Neutrophil (primary cell): ENCODE results near the gene GTPBP4.
"Not testable (repeated sequence)": the region's sequence is repeated elsewhere in the genome, so short reads cannot be mapped to it uniquely, and the experiment has no call there.

Experiments
- H3K27ac ChIP-seq: fragments of 200-600 bp; sonication (generic); 2 replicates; pipeline ENCODE4 v1.5.1; 2016; ENCODE audit warnings: mild to moderate bottlenecking, moderate library complexity
- H3K27me3 ChIP-seq: fragments of 200-600 bp; sonication (generic); 2 replicates; pipeline ENCODE4 v1.6.0; 2016; ENCODE audit warnings: mild to moderate bottlenecking
- H3K36me3 ChIP-seq: fragments of 200-600 bp; sonication (generic); 2 replicates; pipeline ENCODE4 v1.5.1; 2017
- H3K4me1 ChIP-seq, 2 experiments: fragments of 200-600 bp in 1 of 2; sonication (generic) in 1 of 2; 1 replicate in 1 of 2; 2 replicates in 1 of 2; pipeline versions ENCODE4 v1.5.1 to v1.6.1; 2013 to 2016; ENCODE audit warnings: low read depth in 1 of 2, low read length in 1 of 2, mild to moderate bottlenecking in 1 of 2, moderate library complexity in 1 of 2; ENCODE audit not compliant: control insufficient read depth in 1 of 2, insufficient read depth in 1 of 2
- H3K4me3 ChIP-seq, 2 experiments: fragments of 200-600 bp in 1 of 2; sonication (generic) in 1 of 2; 1 replicate in 1 of 2; 2 replicates in 1 of 2; pipeline ENCODE4 v1.5.1; 2013 to 2016; ENCODE audit warnings: low read depth in 1 of 2, low read length in 1 of 2, mild to moderate bottlenecking in 1 of 2, moderate library complexity in 1 of 2
- H3K9me3 ChIP-seq: fragments of 200-600 bp; sonication (generic); 2 replicates; pipeline ENCODE4 v1.5.1; 2016
- TF ChIP-seq, protein P1 (sequence below): fragments of 200-600 bp; sonication (generic); IDR thresholded peaks from 2 replicates; pipeline ENCODE4 v1.5.1; 2016; ENCODE audit warnings: antibody characterized with exemption

Gene GTPBP4

DNA sequence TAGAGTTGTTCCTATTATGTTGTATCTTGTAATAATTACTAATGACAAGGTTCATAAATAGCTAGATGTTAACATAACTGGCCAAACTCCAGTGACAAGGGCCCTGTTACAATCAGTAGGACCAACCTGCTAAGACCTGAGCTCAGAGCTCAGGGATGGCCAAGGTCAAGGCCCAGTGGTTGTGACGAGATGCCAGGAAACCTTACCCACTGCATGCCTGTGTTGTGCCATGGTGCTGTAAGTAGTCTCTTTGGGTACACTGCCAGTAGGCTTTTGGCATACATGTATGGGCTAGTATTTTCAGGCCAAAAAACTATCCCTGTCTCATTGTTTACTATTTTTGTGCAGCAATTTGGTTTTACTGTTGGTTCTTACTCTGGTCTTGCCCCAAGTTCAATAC, 45.4 kb downstream of the GTPBP4 start:
- Histone ChIP-seq H3K9me3 (no peaks in the 10 kb centered on the region), H3K4me3 (no peak overlapping the region), H3K4me1 (no peaks in the 10 kb centered on the region), H3K36me3 (peaks cover 9% of the 10 kb centered on the region), H3K27me3 (no peaks in the 10 kb centered on the region), H3K27ac (no peak overlapping the region)
- TF ChIP-seq, protein P1, sequence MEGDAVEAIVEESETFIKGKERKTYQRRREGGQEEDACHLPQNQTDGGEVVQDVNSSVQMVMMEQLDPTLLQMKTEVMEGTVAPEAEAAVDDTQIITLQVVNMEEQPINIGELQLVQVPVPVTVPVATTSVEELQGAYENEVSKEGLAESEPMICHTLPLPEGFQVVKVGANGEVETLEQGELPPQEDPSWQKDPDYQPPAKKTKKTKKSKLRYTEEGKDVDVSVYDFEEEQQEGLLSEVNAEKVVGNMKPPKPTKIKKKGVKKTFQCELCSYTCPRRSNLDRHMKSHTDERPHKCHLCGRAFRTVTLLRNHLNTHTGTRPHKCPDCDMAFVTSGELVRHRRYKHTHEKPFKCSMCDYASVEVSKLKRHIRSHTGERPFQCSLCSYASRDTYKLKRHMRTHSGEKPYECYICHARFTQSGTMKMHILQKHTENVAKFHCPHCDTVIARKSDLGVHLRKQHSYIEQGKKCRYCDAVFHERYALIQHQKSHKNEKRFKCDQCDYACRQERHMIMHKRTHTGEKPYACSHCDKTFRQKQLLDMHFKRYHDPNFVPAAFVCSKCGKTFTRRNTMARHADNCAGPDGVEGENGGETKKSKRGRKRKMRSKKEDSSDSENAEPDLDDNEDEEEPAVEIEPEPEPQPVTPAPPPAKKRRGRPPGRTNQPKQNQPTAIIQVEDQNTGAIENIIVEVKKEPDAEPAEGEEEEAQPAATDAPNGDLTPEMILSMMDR = no peak

DNA sequence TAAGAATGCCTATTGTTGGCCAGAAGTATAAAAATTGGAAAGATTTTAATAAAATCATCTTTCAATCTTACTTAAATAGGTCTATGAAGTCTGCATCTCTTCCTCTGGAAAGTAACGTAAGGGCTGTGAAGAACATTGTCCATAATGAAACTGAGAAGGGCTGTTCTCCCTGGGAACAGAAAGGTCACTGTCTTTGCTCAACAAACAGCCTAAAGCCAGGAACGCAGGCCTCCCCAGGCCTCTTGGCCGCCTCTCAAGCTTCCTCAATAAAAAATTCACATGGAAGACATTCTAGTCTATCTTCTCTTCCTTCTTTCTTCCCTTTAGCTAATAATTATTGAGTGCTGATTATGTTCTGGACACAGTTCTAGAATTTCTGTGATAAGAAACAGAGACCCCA, 46.5 kb downstream of the GTPBP4 start:
- Histone ChIP-seq H3K27me3 (no peaks in the 10 kb centered on the region), H3K27ac (no peak overlapping the region), H3K4me1 (no peaks in the 10 kb centered on the region), H3K9me3 (no peaks in the 10 kb centered on the region), H3K4me3 (no peak overlapping the region), H3K36me3 (peaks cover 18% of the 10 kb centered on the region)
- TF ChIP-seq, protein P1 = no peak

DNA sequence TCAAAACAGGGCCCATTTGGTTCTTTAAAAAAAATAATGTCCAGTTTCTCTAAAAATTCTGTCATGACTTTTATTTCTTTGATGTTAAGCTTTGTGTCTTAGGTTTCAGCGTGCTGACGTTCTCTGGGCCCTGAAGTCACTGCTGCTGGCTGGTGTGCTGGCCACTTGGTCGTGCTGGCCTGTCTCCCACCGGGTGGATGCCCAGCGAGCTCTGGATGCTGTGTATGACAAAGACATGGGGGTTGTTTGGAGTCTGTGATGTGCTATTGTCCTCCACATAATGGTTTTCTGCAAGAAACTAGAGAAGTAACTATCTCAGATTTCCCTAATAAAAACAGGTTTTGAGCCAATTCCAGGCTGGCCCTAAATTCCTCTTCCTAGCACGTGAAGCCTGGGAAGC, 47.0 kb downstream of the GTPBP4 start:
- Histone ChIP-seq H3K4me3 (no peak overlapping the region), H3K9me3 (no peaks in the 10 kb centered on the region), H3K27me3 (no peaks in the 10 kb centered on the region), H3K4me1 (no peaks in the 10 kb centered on the region), H3K27ac (no peak overlapping the region), H3K36me3 (peaks cover 22% of the 10 kb centered on the region)
- TF ChIP-seq, protein P1 = no peak

DNA sequence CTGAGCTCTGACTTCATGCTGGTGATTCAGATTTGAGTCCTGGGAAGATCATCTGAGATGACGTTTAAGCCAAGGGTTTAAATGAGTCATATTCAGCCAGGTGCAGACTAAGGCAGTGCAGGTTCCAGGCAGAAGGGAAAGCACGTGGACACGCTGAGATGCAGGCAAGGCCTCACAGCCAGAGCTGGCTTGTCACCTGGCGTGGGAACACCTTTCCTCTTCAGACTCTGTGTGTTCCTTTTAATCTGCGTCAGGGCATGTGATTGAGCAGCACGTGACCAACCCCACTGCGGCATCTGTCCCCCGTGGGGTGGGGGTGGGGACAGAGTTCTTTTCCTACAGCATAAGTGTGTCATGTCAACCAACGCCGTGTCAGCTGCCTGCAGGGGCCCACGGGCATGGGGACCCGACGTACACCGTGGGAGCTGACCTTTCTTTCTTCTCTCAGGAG, 48.1 kb downstream of the GTPBP4 start:
- Histone ChIP-seq H3K27me3 (no peaks in the 10 kb centered on the region), H3K36me3 (peaks cover 33% of the 10 kb centered on the region), H3K9me3 (no peaks in the 10 kb centered on the region), H3K4me1 (no peaks in the 10 kb centered on the region), H3K27ac (no peak overlapping the region), H3K4me3 (no peak overlapping the region)
- TF ChIP-seq, protein P1 = no peak

DNA sequence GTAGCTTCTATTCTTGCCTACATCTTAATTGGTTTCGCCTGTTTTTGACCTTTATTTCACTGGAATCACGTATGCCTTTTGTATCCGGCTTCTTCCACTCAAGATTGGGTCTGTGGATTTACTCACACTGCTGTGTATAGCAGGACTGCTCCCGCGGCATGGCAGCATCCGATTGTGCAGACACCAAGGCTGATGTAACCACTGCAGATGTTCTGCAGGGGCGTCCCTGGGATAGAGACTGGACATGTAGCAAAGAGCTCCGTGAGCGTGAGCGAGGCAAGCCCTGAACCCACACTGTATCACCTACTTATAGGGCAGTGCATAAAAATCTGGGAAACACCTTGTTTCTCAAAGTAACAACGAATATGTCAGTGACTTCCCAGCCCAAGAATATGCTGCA, 48.9 kb downstream of the GTPBP4 start:
- Histone ChIP-seq H3K4me1 (peaks cover 3 to 4% of the 10 kb centered on the region in 2 experiments), H3K27me3 (no peaks in the 10 kb centered on the region), H3K9me3 (no peaks in the 10 kb centered on the region), H3K36me3 (peaks cover 33% of the 10 kb centered on the region), H3K4me3 (no peak overlapping the region), H3K27ac (no peak overlapping the region)
- TF ChIP-seq, protein P1 = no peak

DNA sequence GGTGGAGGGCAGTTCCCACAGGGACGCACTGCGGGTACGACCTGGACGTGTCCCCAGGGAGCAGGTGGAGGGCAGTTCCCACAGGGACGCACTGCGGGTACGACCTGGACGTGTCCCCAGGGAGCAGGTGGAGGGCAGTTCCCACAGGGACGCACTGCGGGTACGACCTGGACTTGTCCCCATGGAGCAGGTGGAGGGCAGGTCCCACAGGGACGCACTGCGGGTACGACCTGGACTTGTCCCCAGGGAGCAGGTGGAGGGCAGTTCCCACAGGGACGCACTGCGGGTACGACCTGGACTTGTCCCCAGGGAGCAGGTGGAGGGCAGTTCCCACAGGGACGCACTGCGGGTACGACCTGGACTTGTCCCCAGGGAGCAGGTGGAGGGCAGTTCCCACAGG, 50.5 kb downstream of the GTPBP4 start:
- not testable (repeated sequence) for H3K4me3 ChIP-seq, H3K27ac ChIP-seq, H3K9me3 ChIP-seq, H3K27me3 ChIP-seq
- Histone ChIP-seq H3K36me3 (peaks cover 33% of the 10 kb centered on the region), H3K4me1 (peaks cover 17 to 20% of the 10 kb centered on the region in 2 experiments)
